SH-SY5Y (cell line): ENCODE measurements around the gene PPARGC1A.

Experiments used
- GATA2 ChIP-seq: IDR thresholded peaks from 2 replicates; pipeline ENCODE4 v1.6.1; 2011; ENCODE audit warnings: mild to moderate bottlenecking, low read depth, low read length
- GATA3 ChIP-seq: IDR thresholded peaks from 2 replicates; pipeline ENCODE4 v1.6.1; 2011; ENCODE audit warnings: low read depth, mild to moderate bottlenecking, low read length, moderate library complexity

GRCh38 chr4:23857367-23857959 lies 32.4 kb downstream of the PPARGC1A start:
- TF ChIP-seq GATA2 (no peak), GATA3 (no peak)
